Stimulated activated CD4-positive, alpha-beta T cell treated with anti-CD3 and anti-CD28 coated beads, Interleukin-15, amount 100 ng/mL, for 1 hour (primary cell): ENCODE measurements around the gene RBFOX2.
"Not testable (repeated sequence)": the region's sequence is repeated elsewhere in the genome, so short reads cannot be mapped to it uniquely, and the experiment has no call there.

ENCODE experiments used
- DNase-seq, 2 donors: peaks; one replicate each; pipeline ENCODE4 v3.0.0-alpha.2; 2020; ENCODE audit warnings: low read depth in 1 of 2, low spot score in 1 of 2

Gene RBFOX2

GRCh38 chr22:35719212-35719875 lies 309.3 kb downstream of the RBFOX2 start:
- DNase-seq = no peak

GRCh38 chr22:35717572-35717971 lies 311.1 kb downstream of the RBFOX2 start, which contains the start of gene APOL5:
APOL5 (plus strand) TSS chr22:35717872; CDS start chr22:35717872, 0 bp downstream.
- DNase-seq = no peak

- DNase-seq = no peak
These were observed 316.0 kb downstream of the RBFOX2 start for GRCh38 chr22:35712672-35713071.

GRCh38 chr22:35711336-35711735 lies 317.3 kb downstream of the RBFOX2 start:
- DNase-seq = no peak

- no peak for DNase-seq
These were observed 319.7 kb downstream of the RBFOX2 start for GRCh38 chr22:35708917-35709316.

DNA sequence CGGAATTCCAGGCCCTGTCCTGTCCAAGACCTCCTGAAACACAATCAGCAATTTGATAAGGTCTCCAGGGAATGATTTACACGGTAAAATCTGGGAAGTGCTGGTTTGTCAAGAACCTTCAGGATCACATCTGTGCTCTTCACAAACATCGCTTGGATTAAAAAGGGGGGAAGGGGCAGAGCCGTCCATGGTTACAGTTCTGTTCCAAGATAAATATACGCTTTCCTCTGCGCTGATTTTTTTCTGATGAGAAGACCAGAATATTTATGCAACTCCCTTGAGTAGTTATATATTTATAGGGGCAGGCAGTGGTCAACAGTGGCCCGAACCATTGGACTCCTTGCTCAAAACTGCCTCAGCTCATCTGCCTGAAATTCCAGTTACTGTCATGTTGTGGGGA lies 320.2 kb downstream of the RBFOX2 start:
- DNase-seq = no peak

DNA sequence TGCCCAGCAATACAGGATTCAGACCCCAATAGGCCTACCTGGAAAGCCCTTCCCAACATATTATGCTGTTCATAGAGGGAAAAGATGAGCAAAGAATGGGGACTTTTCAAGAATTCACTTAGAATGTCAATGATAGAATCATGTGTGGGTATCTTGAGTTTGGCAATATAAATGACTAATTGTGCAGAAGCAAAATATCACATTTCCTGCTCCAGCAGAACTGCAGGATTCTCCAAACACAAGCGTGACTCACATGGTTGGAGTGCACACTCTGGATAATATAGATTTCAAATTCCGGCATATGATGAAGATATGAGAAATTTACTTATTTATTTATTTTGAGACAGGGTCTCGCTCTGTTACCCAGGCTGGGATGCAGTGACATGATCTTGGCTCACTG lies 323.5 kb downstream of the RBFOX2 start:
- DNase-seq = no peak

- no peak for DNase-seq
These were observed 324.6 kb downstream of the RBFOX2 start for GRCh38 chr22:35703861-35704584.

DNA sequence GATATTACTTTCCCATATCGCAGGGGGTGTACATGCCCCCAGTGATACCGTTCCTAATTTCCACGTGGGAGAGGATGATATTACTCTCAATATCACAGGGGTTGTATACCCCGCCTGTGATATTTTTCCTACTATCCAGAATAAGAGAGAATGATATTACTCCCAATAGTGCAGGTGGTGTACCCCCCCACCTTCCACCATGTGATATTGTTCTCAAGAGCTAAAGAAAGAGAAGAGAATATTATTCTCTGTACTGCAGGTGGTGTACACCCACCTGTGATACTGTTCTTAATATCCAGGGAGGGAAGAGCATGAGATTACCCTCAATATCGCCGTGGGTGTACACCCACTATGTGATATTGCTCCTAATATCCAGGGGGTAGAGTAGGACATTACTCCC lies 328.8 kb downstream of the RBFOX2 start:
- not testable (repeated sequence) for DNase-seq

DNA sequence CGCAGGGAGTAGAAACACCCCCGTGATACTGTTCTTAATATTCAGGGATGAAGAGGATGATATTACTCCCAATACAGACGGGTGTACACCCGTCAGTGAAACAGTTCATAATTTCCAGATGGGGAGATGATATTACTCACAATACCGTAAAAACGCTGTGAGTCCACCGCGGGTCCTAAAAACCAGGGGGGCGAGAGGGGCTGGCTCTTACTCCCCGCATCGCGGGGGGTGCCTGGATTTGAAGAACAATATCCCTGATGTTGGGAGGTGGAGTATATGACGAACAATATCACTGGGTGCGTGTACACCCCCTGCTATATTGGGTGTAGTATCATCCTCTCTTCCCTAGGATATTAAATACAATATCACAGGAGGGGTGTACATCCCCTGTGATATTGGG lies 331.5 kb downstream of the RBFOX2 start:
- DNase-seq = no peak

GRCh38 chr22:35695202-35695601 lies 333.4 kb downstream of the RBFOX2 start:
- no peak for DNase-seq

DNA sequence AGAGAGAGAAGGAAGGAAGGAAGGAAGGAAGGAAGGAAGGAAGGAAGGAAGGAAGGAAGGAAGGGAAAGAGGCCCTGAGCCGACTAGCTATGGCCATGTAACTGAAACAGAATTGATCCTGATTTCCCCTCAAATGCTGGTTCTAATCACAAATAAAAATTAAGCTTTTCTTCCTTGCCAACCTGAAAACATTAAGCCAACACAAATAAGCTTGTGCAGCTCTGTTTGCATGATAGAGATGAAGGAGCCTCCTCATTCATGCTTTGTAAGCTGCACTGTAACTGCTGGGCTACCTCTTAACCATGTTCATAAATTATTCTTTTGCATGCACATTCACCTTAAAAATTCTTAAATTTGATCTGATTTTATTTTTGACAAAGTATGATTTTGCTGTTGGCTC lies 338.6 kb downstream of the RBFOX2 start:
- no peak for DNase-seq

GRCh38 chr22:35688913-35689675 lies 339.5 kb downstream of the RBFOX2 start:
- no peak for DNase-seq
